SK-N-MC (cell line): ENCODE measurements around the gene IFFO2.
A peak's percentile ranks its signal among the peaks of the same experiment; 100 is the strongest.

Experiments used
- DNase-seq: peaks from one replicate; pipeline ENCODE4 v3.0.0-alpha.2; 2011; ENCODE audit warnings: low read depth, low spot score
- H3K27ac ChIP-seq: fragments of 200-600 bp; sonication (generic); 2 replicates; pipeline ENCODE4 v1.5.1; 2016; ENCODE audit warnings: mixed run types
- H3K36me3 ChIP-seq: fragments of 200-600 bp; sonication (generic); 2 replicates; pipeline ENCODE4 v1.6.1; 2017; ENCODE audit warnings: antibody characterized with exemption, low read length, mixed read lengths; ENCODE audit not compliant: insufficient read depth
- H3K4me3 ChIP-seq: fragments of 200-600 bp; sonication (generic); 2 replicates; pipeline ENCODE4 v1.5.1; 2016
- H3K9ac ChIP-seq: fragments of 200-600 bp; sonication (generic); 2 replicates; pipeline ENCODE4 v1.8.0; 2017; ENCODE audit warnings: mixed run types, mixed read lengths; ENCODE audit not compliant: insufficient read length
- H3K9me3 ChIP-seq: fragments of 200-600 bp; sonication (generic); 2 replicates; pipeline ENCODE4 v1.6.1; 2017; ENCODE audit warnings: low read depth, mild to moderate bottlenecking, antibody characterized with exemption, low read length, moderate library complexity, mixed read lengths
- EZH2 ChIP-seq: fragments of 200-600 bp; sonication (generic); IDR thresholded peaks from one replicate; pipeline ENCODE4 v1.6.1; 2017; ENCODE audit warnings: antibody characterized with exemption
- FOXP2 ChIP-seq: optimal IDR thresholded peaks from 2 replicates; pipeline ENCODE3; 2011; ENCODE audit warnings: mild to moderate bottlenecking, moderate library complexity; ENCODE audit not compliant: insufficient read depth; ENCODE audit errors: extremely low read length, control extremely low read depth
- POLR2AphosphoS5 ChIP-seq: IDR thresholded peaks from 2 replicates; pipeline ENCODE4 v1.6.1; 2012; ENCODE audit warnings: mild to moderate bottlenecking, low read depth, low read length, borderline replicate concordance

Gene IFFO2

GRCh38 chr1:18918417-18918816, 38.1 kb downstream of the IFFO2 start:
- no peak for DNase-seq
- TF ChIP-seq FOXP2 (no peak), EZH2 (no peak), POLR2AphosphoS5 (no peak)
- Histone ChIP-seq H3K36me3 (peaks cover 2% of the 10 kb centered on the region; the same call in 1 of the 2 replicates), H3K4me3 (no peak overlapping the region), H3K27ac (no peak overlapping the region), H3K9ac (no peak overlapping the region), H3K9me3 (no peaks in the 10 kb centered on the region)

- H3K36me3 ChIP-seq, result peaks cover 8% of the 10 kb centered on the region; the same call in 1 of the 2 replicates
- no peak overlapping the region for H3K9ac ChIP-seq
- DNase-seq, result no peak
- no peak overlapping the region for H3K27ac ChIP-seq
- no peaks in the 10 kb centered on the region for H3K9me3 ChIP-seq
- H3K4me3 ChIP-seq, result no peak overlapping the region
- TF ChIP-seq EZH2, result no peak
- no peak for TF ChIP-seq FOXP2
- no peak for TF ChIP-seq POLR2AphosphoS5
Measured at GRCh38 chr1:18917071-18917799, 39.2 kb downstream of the IFFO2 start.

- no peak overlapping the region for H3K27ac ChIP-seq
- no peaks in the 10 kb centered on the region for H3K9me3 ChIP-seq
- H3K36me3 ChIP-seq, result peaks cover 23% of the 10 kb centered on the region; the same call in 1 of the 2 replicates
- no peak overlapping the region for H3K4me3 ChIP-seq
- DNase-seq, result no peak
- H3K9ac ChIP-seq, result no peak overlapping the region
- TF ChIP-seq POLR2AphosphoS5 (no peak), FOXP2 (no peak), EZH2 (no peak)
Measured at GRCh38 chr1:18915341-18915740, 41.1 kb downstream of the IFFO2 start.

- no peaks in the 10 kb centered on the region for H3K9me3 ChIP-seq
- no peak for TF ChIP-seq FOXP2
- H3K36me3 ChIP-seq, result peaks cover 35% of the 10 kb centered on the region; the same call in 1 of the 2 replicates
- H3K9ac ChIP-seq, result no peak overlapping the region
- 0 out of 2 replicates have a peak overlapping the region, but pooled peaks have one; percentile 25 for H3K27ac ChIP-seq
- H3K4me3 ChIP-seq, result no peak overlapping the region
- DNase-seq, result no peak
Measured at GRCh38 chr1:18913065-18913835, 43.2 kb downstream of the IFFO2 start.

GRCh38 chr1:18912550-18912949, 43.9 kb downstream of the IFFO2 start:
- DNase-seq, result no peak
- Histone ChIP-seq H3K4me3 (no peak overlapping the region), H3K36me3 (peaks cover 40% of the 10 kb centered on the region; the same call in 1 of the 2 replicates), H3K27ac (no peak overlapping the region; the same call in 1 of the 2 replicates), H3K9ac (no peak overlapping the region), H3K9me3 (no peaks in the 10 kb centered on the region)
- TF ChIP-seq FOXP2 (no peak), POLR2AphosphoS5 (no peak), EZH2 (no peak)

- H3K9ac ChIP-seq, result no peak overlapping the region
- no peak for DNase-seq
Measured at GRCh38 chr1:18908911-18909771, 47.3 kb downstream of the IFFO2 start.

GRCh38 chr1:18907917-18908845, 48.3 kb downstream of the IFFO2 start:
- no peak overlapping the region for H3K4me3 ChIP-seq
- no peak for DNase-seq
- TF ChIP-seq POLR2AphosphoS5 (no peak), FOXP2 (no peak), EZH2 (no peak)
- H3K27ac ChIP-seq, result peak overlapping the region; percentile 67
- peak overlapping the region; percentile 32 for H3K9ac ChIP-seq
- no peaks in the 10 kb centered on the region for H3K9me3 ChIP-seq
- H3K36me3 ChIP-seq, result peaks cover 42% of the 10 kb centered on the region; the same call in 1 of the 2 replicates

More at GRCh38 chr1:18908911-18909771, 47.3 kb downstream of the IFFO2 start:
- Histone ChIP-seq H3K9me3 (no peaks in the 10 kb centered on the region), H3K27ac (no peak overlapping the region), H3K36me3 (peaks cover 45% of the 10 kb centered on the region; the same call in 1 of the 2 replicates), H3K4me3 (no peak overlapping the region)
- TF ChIP-seq EZH2 (no peak), POLR2AphosphoS5 (no peak), FOXP2 (no peak)
